Panc1 (cell line): Measurements from ENCODE around the gene BAD.

Source experiments
- CTCF ChIP-seq: fragments of 450-650 bp; IDR thresholded peaks from 2 replicates; pipeline ENCODE4 v1.5.1; 2017; ENCODE audit warnings: mild to moderate bottlenecking
- POLR2AphosphoS5 ChIP-seq: IDR thresholded peaks from 2 replicates; pipeline ENCODE4 v1.6.1; 2012; ENCODE audit warnings: mild to moderate bottlenecking, low read depth, low read length, moderate library complexity
- REST ChIP-seq, 2 experiments: IDR thresholded peaks; 2 replicates each; pipeline ENCODE4 v1.6.1; 2011 to 2012; ENCODE audit warnings: low read depth in 2 of 2, control low read depth in 1 of 2, low read length in 1 of 2, mild to moderate bottlenecking in 1 of 2, moderate library complexity in 1 of 2; ENCODE audit not compliant: insufficient read depth in 1 of 2
- SIN3A ChIP-seq: IDR thresholded peaks from 2 replicates; pipeline ENCODE4 v1.6.1; 2012; ENCODE audit warnings: low read depth, mild to moderate bottlenecking, low read length, moderate library complexity, borderline replicate concordance; ENCODE audit not compliant: insufficient read depth
- TCF7L2 ChIP-seq: IDR thresholded peaks from 2 replicates; pipeline ENCODE4 v1.6.1; 2011; ENCODE audit warnings: mild to moderate bottlenecking, low read depth, low read length, inconsistent platforms

GRCh38 chr11:64322925-64323260 lies 38.4 kb upstream of the BAD start:
- TF ChIP-seq CTCF: no peak
- TF ChIP-seq SIN3A: no peak
- TF ChIP-seq POLR2AphosphoS5: no peak; the same call in 1 of the 2 replicates
- no peak for TF ChIP-seq REST (IDR thresholded peaks at IDR 0.05; ENCODE audit: insufficient read depth in 1 of 2, low read depth in 2 of 2, low read length in 1 of 2)
- TF ChIP-seq TCF7L2: 0 out of 2 replicates have a peak, but pooled peaks have one; percentile 39
